Measurements from ENCODE around the gene PLXNA2. TPM values are rescaled to one million over a fixed set of nuclear protein-coding genes. Genes with fewer than 3 reads are reported as not detected.

PLXNA2 gene
- total RNA-seq, 1 experiment from 2014 or later: 0.89 TPM

DNA sequence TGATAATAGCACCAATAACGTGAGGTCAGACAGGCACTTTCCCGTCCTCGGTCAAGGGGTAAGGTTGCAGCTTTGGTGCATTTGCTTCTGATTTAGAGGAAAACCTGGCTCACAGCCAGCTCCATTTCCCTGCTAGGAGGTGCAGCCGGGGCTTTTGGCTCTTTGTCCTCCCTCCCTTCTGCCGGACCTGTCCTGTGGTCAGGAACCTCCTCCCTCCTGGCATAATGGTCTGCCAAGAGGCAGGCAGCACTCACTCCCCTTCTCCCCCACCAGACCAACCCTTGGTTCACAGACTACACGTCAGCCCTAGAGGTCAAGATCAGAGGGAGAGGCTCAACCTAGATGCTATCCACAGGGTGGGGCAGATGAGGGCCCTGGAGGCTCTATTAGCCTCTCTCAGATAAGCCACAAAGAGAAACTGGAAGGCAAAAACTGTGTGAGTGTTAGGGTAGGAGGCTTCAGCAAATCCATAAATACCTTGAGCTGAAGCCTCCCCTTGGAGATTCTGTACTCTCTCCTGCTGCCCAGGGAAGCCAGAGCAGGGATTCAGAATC lies 64.8 kb downstream of the PLXNA2 start:
- no peaks in the 10 kb centered on the region for H3K36me3 ChIP-seq (ENCODE audit: control insufficient read depth in 1 of 2, insufficient read depth in 2 of 2, low read length in 2 of 2)
- no peak overlapping the region for H3K4me3 ChIP-seq (replicated peaks in 1 of 2; ENCODE audit: low read depth in 1 of 2, low read length in 2 of 2)
- no peak overlapping the region for H3K4me2 ChIP-seq (ENCODE audit: low read length)
- no peaks in the 10 kb centered on the region for H3K79me2 ChIP-seq (ENCODE audit: insufficient read depth, low read length)
- ATAC-seq (no peak), DNase-seq (ENCODE audit: low read depth, low spot score) (no peak)
- no peak overlapping the region for H3K27ac ChIP-seq (ENCODE audit: low read depth, low read length)
- TF ChIP-seq EZH2phosphoT487 (IDR thresholded peaks at IDR 0.05; ENCODE audit: borderline replicate concordance) (no peak), FOSL1 (IDR thresholded peaks at IDR 0.05; ENCODE audit: low read depth) (no peak), CBX3 (IDR thresholded peaks at IDR 0.05; ENCODE audit: low read depth) (no peak), ZNF274 (IDR thresholded peaks at IDR 0.05; ENCODE audit: low read depth, low read length) (no peak), SP1 (IDR thresholded peaks at IDR 0.05; ENCODE audit: low read depth) (no peak), ELF1 (IDR thresholded peaks at IDR 0.05; ENCODE audit: borderline replicate concordance, low read depth) (no peak), EGR1 (IDR thresholded peaks at IDR 0.05; ENCODE audit: low read depth) (no peak)
- TF ChIP-seq, protein P1, sequence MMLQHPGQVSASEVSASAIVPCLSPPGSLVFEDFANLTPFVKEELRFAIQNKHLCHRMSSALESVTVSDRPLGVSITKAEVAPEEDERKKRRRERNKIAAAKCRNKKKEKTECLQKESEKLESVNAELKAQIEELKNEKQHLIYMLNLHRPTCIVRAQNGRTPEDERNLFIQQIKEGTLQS (IDR thresholded peaks at IDR 0.05): no peak
- TF ChIP-seq, protein P2, sequence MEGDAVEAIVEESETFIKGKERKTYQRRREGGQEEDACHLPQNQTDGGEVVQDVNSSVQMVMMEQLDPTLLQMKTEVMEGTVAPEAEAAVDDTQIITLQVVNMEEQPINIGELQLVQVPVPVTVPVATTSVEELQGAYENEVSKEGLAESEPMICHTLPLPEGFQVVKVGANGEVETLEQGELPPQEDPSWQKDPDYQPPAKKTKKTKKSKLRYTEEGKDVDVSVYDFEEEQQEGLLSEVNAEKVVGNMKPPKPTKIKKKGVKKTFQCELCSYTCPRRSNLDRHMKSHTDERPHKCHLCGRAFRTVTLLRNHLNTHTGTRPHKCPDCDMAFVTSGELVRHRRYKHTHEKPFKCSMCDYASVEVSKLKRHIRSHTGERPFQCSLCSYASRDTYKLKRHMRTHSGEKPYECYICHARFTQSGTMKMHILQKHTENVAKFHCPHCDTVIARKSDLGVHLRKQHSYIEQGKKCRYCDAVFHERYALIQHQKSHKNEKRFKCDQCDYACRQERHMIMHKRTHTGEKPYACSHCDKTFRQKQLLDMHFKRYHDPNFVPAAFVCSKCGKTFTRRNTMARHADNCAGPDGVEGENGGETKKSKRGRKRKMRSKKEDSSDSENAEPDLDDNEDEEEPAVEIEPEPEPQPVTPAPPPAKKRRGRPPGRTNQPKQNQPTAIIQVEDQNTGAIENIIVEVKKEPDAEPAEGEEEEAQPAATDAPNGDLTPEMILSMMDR (IDR thresholded peaks at IDR 0.05 in 2 of 3, conservative IDR thresholded peaks at IDR 0.05 in 1 of 3; ENCODE audit: borderline replicate concordance in 1 of 3, insufficient read depth in 1 of 3, low read depth in 2 of 3, low read length in 2 of 3): no peak
- no TSS peak for BruUV-seq (replicated peaks)
- no peaks in the 10 kb centered on the region for H3K9me3 ChIP-seq (ENCODE audit: control insufficient read depth in 1 of 2, insufficient read depth in 1 of 2, low read depth in 1 of 2, low read length in 2 of 2)
- H3K27me3 ChIP-seq (ENCODE audit: insufficient read depth, low read length): 0 out of 2 replicates have a peak, but pooled peaks cover 8% of the 10 kb centered on the region
- H4K20me1 ChIP-seq (ENCODE audit: insufficient read depth): no peaks in the 10 kb centered on the region
- no peaks in the 10 kb centered on the region for H3K9me2 ChIP-seq (ENCODE audit: insufficient read depth)
- H3K4me1 ChIP-seq (ENCODE audit: control insufficient read depth in 1 of 2, insufficient read depth in 2 of 2, low read length in 2 of 2): peaks cover 11 to 13% of the 10 kb centered on the region in 2 experiments
- no peak overlapping the region for H2AFZ ChIP-seq (ENCODE audit: low read depth, low read length, poor library complexity, severe bottlenecking)
- ChIA-PET CTCF (interaction anchor here (1.5 kb wide), 1 partner anchor 65 kb away, joined by 3 read pairs; no protein-coding TSS in a partner anchor), RAD21 (ENCODE audit: low non-redundant PET in 1 of 2, low total read pairs in 2 of 2, uncharacterized antibody in 2 of 2, unreplicated experiment in 2 of 2) (no interaction called here), POLR2A (no interaction called here)
- intact Hi-C loops (cut with micrococcal nuclease): no loop called here
- H3K9ac ChIP-seq (ENCODE audit: low read length): no peak overlapping the region

All from HCT116 (cell line).